Thyroid gland (tissue), 4 donors: ENCODE measurements around the gene ABTB2.

ENCODE experiments used
- POLR2A ChIP-seq, 2 donors: fragments of 450-650 bp; IDR thresholded peaks; one replicate each; pipeline ENCODE4 v1.6.1; 2017; ENCODE audit warnings: antibody characterized with exemption in 2 of 2, mild to moderate bottlenecking in 2 of 2, moderate library complexity in 1 of 2
- TF ChIP-seq, protein P1 (sequence below), 6 experiments: fragments of 200-600 bp in 3 of 6; fragments of 450-650 bp in 3 of 6; sonication (generic) in 3 of 6; IDR thresholded peaks; one replicate each; pipeline ENCODE4 v1.5.1; 2016 to 2019; ENCODE audit warnings: antibody characterized with exemption in 6 of 6, mild to moderate bottlenecking in 2 of 6, inconsistent platforms in 1 of 6, moderate library complexity in 1 of 6

DNA sequence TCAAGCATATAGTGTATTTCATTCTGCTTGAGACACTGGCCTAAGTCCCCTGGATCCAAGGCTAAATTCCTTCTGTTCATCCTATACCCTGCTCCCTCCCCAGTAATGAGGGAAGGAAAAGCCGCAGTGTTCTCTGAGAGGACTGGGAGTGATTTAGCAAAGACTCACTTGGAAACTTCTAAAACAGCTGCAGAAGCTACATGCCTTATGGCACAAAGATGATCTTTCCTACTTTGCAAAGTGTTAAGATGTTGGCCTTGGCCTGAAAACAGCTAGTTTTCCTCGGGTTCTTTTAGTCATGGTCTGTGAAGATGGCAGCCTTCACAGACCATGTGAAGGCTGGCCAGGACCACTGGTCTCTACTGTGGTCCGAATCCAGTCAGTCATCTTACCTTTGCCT lies 65.7 kb downstream of the ABTB2 start:
- TF ChIP-seq, protein P1, sequence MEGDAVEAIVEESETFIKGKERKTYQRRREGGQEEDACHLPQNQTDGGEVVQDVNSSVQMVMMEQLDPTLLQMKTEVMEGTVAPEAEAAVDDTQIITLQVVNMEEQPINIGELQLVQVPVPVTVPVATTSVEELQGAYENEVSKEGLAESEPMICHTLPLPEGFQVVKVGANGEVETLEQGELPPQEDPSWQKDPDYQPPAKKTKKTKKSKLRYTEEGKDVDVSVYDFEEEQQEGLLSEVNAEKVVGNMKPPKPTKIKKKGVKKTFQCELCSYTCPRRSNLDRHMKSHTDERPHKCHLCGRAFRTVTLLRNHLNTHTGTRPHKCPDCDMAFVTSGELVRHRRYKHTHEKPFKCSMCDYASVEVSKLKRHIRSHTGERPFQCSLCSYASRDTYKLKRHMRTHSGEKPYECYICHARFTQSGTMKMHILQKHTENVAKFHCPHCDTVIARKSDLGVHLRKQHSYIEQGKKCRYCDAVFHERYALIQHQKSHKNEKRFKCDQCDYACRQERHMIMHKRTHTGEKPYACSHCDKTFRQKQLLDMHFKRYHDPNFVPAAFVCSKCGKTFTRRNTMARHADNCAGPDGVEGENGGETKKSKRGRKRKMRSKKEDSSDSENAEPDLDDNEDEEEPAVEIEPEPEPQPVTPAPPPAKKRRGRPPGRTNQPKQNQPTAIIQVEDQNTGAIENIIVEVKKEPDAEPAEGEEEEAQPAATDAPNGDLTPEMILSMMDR (IDR thresholded peaks at IDR 0.05): no peak
- TF ChIP-seq POLR2A (IDR thresholded peaks at IDR 0.05): no peak
